ENCODE results near the gene STAM2. TPM values are rescaled to one million over a fixed set of nuclear protein-coding genes. Genes with fewer than 3 reads are reported as not detected.
A peak's percentile ranks its signal among the peaks of the same experiment; 100 is the strongest.

The STAM2 gene
- total and polyA plus RNA-seq, 12 donors = 6.5 to 45.8 (median 33.0) TPM

GRCh38 chr2:152100961-152101360 lies 74.6 kb downstream of the STAM2 start:
- intact Hi-C loops (cut with DNase I) = no loop called here
- TF ChIP-seq POLR2A (IDR thresholded peaks at IDR 0.05) = no peak
- no peak for TF ChIP-seq CTCF (IDR thresholded peaks at IDR 0.05)
- Histone ChIP-seq H3K27ac (no peak overlapping the region), H3K36me3 (replicated peaks in 1 of 2) (no peaks in the 10 kb centered on the region), H3K27me3 (no peaks in the 10 kb centered on the region), H3K4me3 (no peak overlapping the region), H3K9me3 (replicated peaks in 1 of 3) (no peaks in the 10 kb centered on the region), H3K4me1 (replicated peaks in 1 of 2) (peaks cover 7 to 23% of the 10 kb centered on the region in 2 donors)
- 91 to 100% (median 94%) methylated on average over 2 of the region's 2 CpGs for WGBS, 4 donors
- no peak for DNase-seq

GRCh38 chr2:152099367-152100050 lies 76.1 kb downstream of the STAM2 start:
- DNase-seq = peak in 5 of 7 donors; percentile 9 to 24 (median 17)
- 14 to 18% (median 16%) methylated on average over 19 of the region's 19 CpGs for WGBS, 4 donors
- TF ChIP-seq POLR2A (IDR thresholded peaks at IDR 0.05) = no peak
- TF ChIP-seq CTCF (IDR thresholded peaks at IDR 0.05) = no peak
- intact Hi-C loops (cut with DNase I) = no loop called here
- Histone ChIP-seq H3K27me3 (no peaks in the 10 kb centered on the region), H3K9me3 (replicated peaks in 1 of 3) (no peaks in the 10 kb centered on the region), H3K36me3 (replicated peaks in 1 of 2) (no peaks in the 10 kb centered on the region), H3K27ac (no peak overlapping the region), H3K4me1 (replicated peaks in 1 of 2) (peaks cover 7 to 23% of the 10 kb centered on the region in 2 donors), H3K4me3 (peak overlapping the region; percentile 29 to 69 (median 48))

- Histone ChIP-seq H3K27ac (peak within 1 kb of the TSS in 3 of 5 donors; percentile 34 to 72 (median 67)), H3K4me3 (peak within 1 kb of the TSS; percentile 29 to 69 (median 48)), H3K36me3 (replicated peaks in 1 of 2) (no peaks in the 10 kb centered on the region), H3K9me3 (replicated peaks in 1 of 3) (no peaks in the 10 kb centered on the region), H3K4me1 (replicated peaks in 1 of 2) (peaks cover 7 to 23% of the 10 kb centered on the region in 2 donors), H3K27me3 (no peaks in the 10 kb centered on the region)
- intact Hi-C loops (cut with DNase I) = no loop called here
- TF ChIP-seq POLR2A (IDR thresholded peaks at IDR 0.05) (no peak), CTCF (IDR thresholded peaks at IDR 0.05) (no peak)
- WGBS, 4 donors = 0 to 2% (median 1%) methylated on average over 29 to 73 of the region's 73 CpGs
- peak in 2 of 7 donors; percentile 17 to 25 for DNase-seq
Measured at GRCh38 chr2:152098496-152099366, 76.8 kb downstream of the STAM2 start, which contains the start of gene CACNB4. Gene CACNB4, minus strand, starts transcription at chr2:152099044.

GRCh38 chr2:152097801-152098495 lies 77.6 kb downstream of the STAM2 start:
- intact Hi-C loops (cut with DNase I) = no loop called here
- peak in 6 of 7 donors; percentile 24 to 63 (median 48) for DNase-seq
- peak overlapping the region in 3 of 5 donors; percentile 34 to 72 (median 67) for H3K27ac ChIP-seq

More at GRCh38 chr2:152097801-152098495, 77.6 kb downstream of the STAM2 start:
- TF ChIP-seq POLR2A (IDR thresholded peaks at IDR 0.05) (no peak), CTCF (IDR thresholded peaks at IDR 0.05) (no peak)
- Histone ChIP-seq H3K4me1 (replicated peaks in 1 of 2) (peaks cover 7 to 23% of the 10 kb centered on the region in 2 donors), H3K4me3 (peak overlapping the region in 3 of 4 donors; percentile 2 to 69 (median 66)), H3K27me3 (no peaks in the 10 kb centered on the region), H3K36me3 (replicated peaks in 1 of 2) (no peaks in the 10 kb centered on the region), H3K9me3 (replicated peaks in 1 of 3) (no peaks in the 10 kb centered on the region)
- 1% methylated on average over 12 to 52 of the region's 52 CpGs for WGBS, 4 donors

Data from adrenal gland (tissue), 12 donors.